Stimulated activated CD8-positive, alpha-beta memory T cell treated with anti-CD3 and anti-CD28 coated beads, Interleukin-4, amount 100 ng/mL, for 1 hour (primary cell): ENCODE data around the gene CD34.
"Not testable (repeated sequence)": the region's sequence is repeated elsewhere in the genome, so short reads cannot be mapped to it uniquely, and the experiment has no call there.

Experiments used
- DNase-seq, 2 donors: peaks; one replicate each; pipeline ENCODE4 v3.0.0-alpha.2; 2020; ENCODE audit warnings: low read depth in 2 of 2, low spot score in 1 of 2

CD34 gene

GRCh38 chr1:207933205-207933800, 22.4 kb upstream of the CD34 start:
- DNase-seq, result no peak

- DNase-seq, result no peak
These were observed 16.1 kb upstream of the CD34 start for GRCh38 chr1:207926984-207927383.

GRCh38 chr1:207925969-207926368, 15.0 kb upstream of the CD34 start:
- DNase-seq, result not testable (repeated sequence)

GRCh38 chr1:207925210-207925609, 14.3 kb upstream of the CD34 start:
- no peak for DNase-seq

- DNase-seq, result no peak
These were observed 12.6 kb upstream of the CD34 start for GRCh38 chr1:207923561-207923960.

- no peak for DNase-seq
These were observed 12.2 kb upstream of the CD34 start for GRCh38 chr1:207923121-207923520.

GRCh38 chr1:207922554-207922953, 11.6 kb upstream of the CD34 start:
- no peak for DNase-seq

GRCh38 chr1:207921321-207921720, 10.4 kb upstream of the CD34 start:
- DNase-seq, result no peak

GRCh38 chr1:207920444-207921021, 9.6 kb upstream of the CD34 start:
- DNase-seq, result no peak

GRCh38 chr1:207919523-207920170, 8.7 kb upstream of the CD34 start:
- DNase-seq, result no peak

GRCh38 chr1:207918581-207918980, 7.7 kb upstream of the CD34 start:
- DNase-seq, result no peak

GRCh38 chr1:207918011-207918410, 7.1 kb upstream of the CD34 start:
- no peak for DNase-seq

- no peak for DNase-seq
These were observed 6.2 kb upstream of the CD34 start for GRCh38 chr1:207917080-207917479.

- no peak for DNase-seq
These were observed 3.0 kb upstream of the CD34 start for GRCh38 chr1:207913951-207914350.

GRCh38 chr1:207911856-207912760, 1.2 kb upstream of the CD34 start:
- DNase-seq, result no peak

GRCh38 chr1:207909687-207910086, 1.2 kb downstream of the CD34 start:
- DNase-seq, result no peak

GRCh38 chr1:207908107-207908734, 2.7 kb downstream of the CD34 start:
- DNase-seq, result no peak

- no peak for DNase-seq
These were observed 6.5 kb downstream of the CD34 start for GRCh38 chr1:207904391-207904790.

- DNase-seq, result no peak
These were observed 7.2 kb downstream of the CD34 start for GRCh38 chr1:207903767-207904166.

GRCh38 chr1:207903053-207903452, 7.9 kb downstream of the CD34 start:
- DNase-seq, result no peak

GRCh38 chr1:207902566-207902965, 8.4 kb downstream of the CD34 start:
- no peak for DNase-seq
